AG04450 (cell line): ENCODE data around the gene TMEM234. TPM values are rescaled to one million over a fixed set of nuclear protein-coding genes. Genes with fewer than 3 reads are reported as not detected.

Experiments used
- CTCF ChIA-PET: fragments of 300-600, 350-600 bp; formaldehyde crosslinking; extraction: SDS; loops from one replicate; lab custom pipeline; 2022; ENCODE audit warnings: antibody characterized with exemption, inconsistent platforms; lab: Charles Lee
- POLR2A ChIA-PET: fragments of 350-600 bp; formaldehyde crosslinking; extraction: SDS; loops from one replicate; lab custom pipeline; 2021; ENCODE audit warnings: antibody characterized with exemption, inconsistent platforms; lab: Yijun Ruan, JAX
- DNase-seq: peaks from one replicate; pipeline ENCODE4 v3.0.0-alpha.2; 2011; ENCODE audit warnings: low read depth, low spot score
- H3K27ac ChIP-seq: one replicate; pipeline ENCODE4 v1.5.1; 2012; ENCODE audit warnings: low read depth, low read length, control low read depth
- H3K27me3 ChIP-seq: one replicate; pipeline ENCODE4 v1.6.0; 2012; ENCODE audit warnings: low read length; ENCODE audit not compliant: control insufficient read depth, insufficient read depth
- H3K4me3 ChIP-seq: 2 replicates; pipeline ENCODE4 v1.5.1; 2011; ENCODE audit warnings: mild to moderate bottlenecking, low read depth, low read length, control low read depth
- H3K9me3 ChIP-seq: 2 replicates; pipeline ENCODE4 v1.5.1; 2012; ENCODE audit warnings: low read length; ENCODE audit not compliant: control insufficient read depth, insufficient read depth
- CTCF ChIP-seq: IDR thresholded peaks from 2 replicates; pipeline ENCODE4 v1.5.1; 2011; ENCODE audit warnings: low read depth, low read length, control low read depth, inconsistent platforms
- polyA plus RNA-seq: library from polyadenylated mRNA; depleted of rRNA; stranded (reverse); fragments of >200 nt; gene quantifications from 2 replicates; pipeline ENCODE4 v1.2.3, GENCODE V29; 2011

The TMEM234 gene
- polyA plus RNA-seq, 1 experiment: 17.3 TPM

GRCh38 chr1:32198237-32199042 is 23.7 kb downstream of the TMEM234 start:
- no peak overlapping the region for H3K4me3 ChIP-seq
- no peaks in the 10 kb centered on the region for H3K9me3 ChIP-seq
- peak overlapping the region; percentile 11 for H3K27ac ChIP-seq
- POLR2A ChIA-PET: interaction anchor here (0.7 to 2.2 kb wide), 3 partner anchors 12 to 32 kb away, joined by 3 to 9 read pairs (median 7); no protein-coding TSS in a partner anchor
- no peaks in the 10 kb centered on the region for H3K27me3 ChIP-seq
- CTCF ChIA-PET: no interaction called here
- TF ChIP-seq CTCF: no peak
- DNase-seq: no peak

- POLR2A ChIA-PET: interaction anchor here (1.7 to 2.2 kb wide), 2 partner anchors 11 to 17 kb away, joined by 7 to 9 read pairs; no protein-coding TSS in a partner anchor
- CTCF ChIA-PET: no interaction called here
- no peaks in the 10 kb centered on the region for H3K9me3 ChIP-seq
- H3K27ac ChIP-seq: no peak overlapping the region
- H3K27me3 ChIP-seq: no peaks in the 10 kb centered on the region
- no peak overlapping the region for H3K4me3 ChIP-seq
- TF ChIP-seq CTCF: no peak
- no peak for DNase-seq
Observed at GRCh38 chr1:32197837-32198236, 24.3 kb downstream of the TMEM234 start.

- no peak overlapping the region for H3K4me3 ChIP-seq
- ChIA-PET CTCF (no interaction called here), POLR2A (interaction anchor here (1.7 to 2.2 kb wide), 2 partner anchors 10 to 17 kb away, joined by 7 to 9 read pairs; no protein-coding TSS in a partner anchor)
- no peak for TF ChIP-seq CTCF
- DNase-seq: no peak
- no peaks in the 10 kb centered on the region for H3K9me3 ChIP-seq
- no peaks in the 10 kb centered on the region for H3K27me3 ChIP-seq
- H3K27ac ChIP-seq: peak overlapping the region; percentile 21
Observed at GRCh38 chr1:32197074-32197473, 25.1 kb downstream of the TMEM234 start.

- no peak for DNase-seq
- Histone ChIP-seq H3K4me3 (no peak overlapping the region), H3K27me3 (no peaks in the 10 kb centered on the region), H3K27ac (no peak overlapping the region), H3K9me3 (no peaks in the 10 kb centered on the region)
- TF ChIP-seq CTCF: no peak
- ChIA-PET POLR2A (interaction anchor here (0.7 to 2.2 kb wide), 3 partner anchors 10 to 85 kb away, joined by 6 to 9 read pairs (median 7); no protein-coding TSS in a partner anchor), CTCF (interaction anchor here (1.1 kb wide), 1 partner anchor 19 kb away, joined by 3 read pairs; no protein-coding TSS in a partner anchor)
Observed at GRCh38 chr1:32195972-32196823, 26.0 kb downstream of the TMEM234 start.
